Measurements from ENCODE around the gene RAD51B. TPM values are rescaled to one million over a fixed set of nuclear protein-coding genes. Genes with fewer than 3 reads are reported as not detected.

The RAD51B gene
- total and polyA plus RNA-seq, 2 of the 13 experiments (the other 11 are each of a cell fraction or from before 2014, with no cell fraction given), result 7.0 to 9.5 TPM

GRCh38 chr14:68295316-68295816 lies 475.8 kb downstream of the RAD51B start (continued):
- peak; percentile 93 for TF ChIP-seq ZNF609 (CRISPR knock-in tag; IDR thresholded peaks at IDR 0.05; ENCODE audit: borderline replicate concordance)
- peak; percentile 77 for TF ChIP-seq HOXA3 (CRISPR knock-in tag; IDR thresholded peaks at IDR 0.05)
- TF ChIP-seq MIXL1 (CRISPR knock-in tag; IDR thresholded peaks at IDR 0.05), result peak; percentile 42; the same call in 1 of the 2 replicates
- TF ChIP-seq ZGPAT (CRISPR knock-in tag; IDR thresholded peaks at IDR 0.05), result peak; percentile 69; the same call in 1 of the 2 replicates
- TF ChIP-seq ERF (CRISPR knock-in tag; IDR thresholded peaks at IDR 0.05), result peak; percentile 56; the same call in 1 of the 2 replicates
- TF ChIP-seq MAFK (conservative IDR thresholded peaks at IDR 0.05 in 1 of 2, IDR thresholded peaks at IDR 0.05 in 1 of 2; ENCODE audit: low read length in 2 of 2), result peak in 1 of 2 experiments; percentile 46; a peak in 2 of 4 replicates
- 0 out of 2 replicates have a peak, but pooled peaks have one; percentile 1 for TF ChIP-seq ZNF646 (CRISPR knock-in tag; IDR thresholded peaks at IDR 0.05)
- TF ChIP-seq SIX1 (CRISPR knock-in tag; IDR thresholded peaks at IDR 0.05; ENCODE audit: borderline replicate concordance), result 0 out of 2 replicates have a peak, but pooled peaks have one; percentile 36
- TF ChIP-seq ZNF12 (CRISPR knock-in tag; IDR thresholded peaks at IDR 0.05), result no peak
- peak; percentile 81; the same call in 1 of the 2 replicates for TF ChIP-seq ZNF503 (CRISPR knock-in tag; IDR thresholded peaks at IDR 0.05)
- TF ChIP-seq IKZF5 (CRISPR knock-in tag; IDR thresholded peaks at IDR 0.05), result 0 out of 2 replicates have a peak, but pooled peaks have one; percentile 54
- TF ChIP-seq SOX13 (IDR thresholded peaks at IDR 0.05), result peak; percentile 75
- peak in 1 of 2 experiments; percentile 89; a peak in 2 of 4 replicates for TF ChIP-seq SOX13 (CRISPR knock-in tag; conservative IDR thresholded peaks at IDR 0.05 in 1 of 2, IDR thresholded peaks at IDR 0.05 in 1 of 2)

All from HepG2 (cell line).